ENCODE results near the gene TPRN.
"Not testable (repeated sequence)": the region's sequence is repeated elsewhere in the genome, so short reads cannot be mapped to it uniquely, and the experiment has no call there.

TPRN gene

GRCh38 chr9:137200311-137201204, at the start of gene TPRN:
TPRN (minus strand) TSS chr9:137200741; CDS start chr9:137200711, 30 bp downstream.
- peak within 1 kb of the TSS; percentile 36 for H3K27ac ChIP-seq
- peak; percentile 93 for DNase-seq (ENCODE audit: low read depth, low spot score)

- no peak for DNase-seq (ENCODE audit: low read depth, low spot score)
- H3K27ac ChIP-seq, result no peak overlapping the region
These were observed 47.3 kb upstream of the TPRN start for GRCh38 chr9:137247916-137248175.

GRCh38 chr9:137247135-137247915, 46.8 kb upstream of the TPRN start:
- no peak overlapping the region for H3K27ac ChIP-seq
- DNase-seq (ENCODE audit: low read depth, low spot score), result no peak

GRCh38 chr9:137245450-137246421, 45.2 kb upstream of the TPRN start:
- H3K27ac ChIP-seq, result no peak overlapping the region
- no peak for DNase-seq (ENCODE audit: low read depth, low spot score)

- peak overlapping the region; percentile 97 for H3K27ac ChIP-seq
- no peak for DNase-seq (ENCODE audit: low read depth, low spot score)
These were observed 44.2 kb upstream of the TPRN start for GRCh38 chr9:137244486-137245449.

- DNase-seq (ENCODE audit: low read depth, low spot score), result no peak
- peak overlapping the region; percentile 97 for H3K27ac ChIP-seq
These were observed 43.3 kb upstream of the TPRN start for GRCh38 chr9:137243626-137244485.

GRCh38 chr9:137243266-137243625, 42.7 kb upstream of the TPRN start:
- peak overlapping the region; percentile 97 for H3K27ac ChIP-seq
- DNase-seq (ENCODE audit: low read depth, low spot score), result not testable (repeated sequence)

GRCh38 chr9:137242269-137243203, 42.0 kb upstream of the TPRN start:
- no peak for DNase-seq (ENCODE audit: low read depth, low spot score)
- peak overlapping the region; percentile 97 for H3K27ac ChIP-seq

- no peak for DNase-seq (ENCODE audit: low read depth, low spot score)
These were observed 41.1 kb upstream of the TPRN start for GRCh38 chr9:137241490-137242268.

GRCh38 chr9:137240841-137241489, 40.4 kb upstream of the TPRN start, which contains the start of gene TUBB4B:
TUBB4B (plus strand) TSS chr9:137241287; CDS start chr9:137241361, 74 bp downstream.
- peak within 1 kb of the TSS; percentile 97 for H3K27ac ChIP-seq
- DNase-seq (ENCODE audit: low read depth, low spot score), result peak; percentile 99

More at GRCh38 chr9:137241490-137242268, 41.1 kb upstream of the TPRN start:
- H3K27ac ChIP-seq, result peak overlapping the region; percentile 97

GRCh38 chr9:137240318-137240840, 39.8 kb upstream of the TPRN start:
- no peak for DNase-seq (ENCODE audit: low read depth, low spot score)
- peak overlapping the region; percentile 97 for H3K27ac ChIP-seq

GRCh38 chr9:137239541-137240200, 39.1 kb upstream of the TPRN start:
- peak overlapping the region; percentile 97 for H3K27ac ChIP-seq
- not testable (repeated sequence) for DNase-seq (ENCODE audit: low read depth, low spot score)

- no peak for DNase-seq (ENCODE audit: low read depth, low spot score)
- H3K27ac ChIP-seq, result no peak overlapping the region
These were observed 37.5 kb upstream of the TPRN start for GRCh38 chr9:137237759-137238726.

- no peak overlapping the region for H3K27ac ChIP-seq
- DNase-seq (ENCODE audit: low read depth, low spot score), result no peak
These were observed 36.4 kb upstream of the TPRN start for GRCh38 chr9:137236936-137237421.
